Measurements from ENCODE around the gene TTYH3. TPM values are rescaled to one million over a fixed set of nuclear protein-coding genes. Genes with fewer than 3 reads are reported as not detected.
"Not testable (repeated sequence)": the region's sequence is repeated elsewhere in the genome, so short reads cannot be mapped to it uniquely, and the experiment has no call there.

The TTYH3 gene
- total and polyA plus RNA-seq, 2 of the 13 experiments (the other 11 are each of a cell fraction or from before 2014, with no cell fraction given) = 26.3 to 50.0 TPM

DNA sequence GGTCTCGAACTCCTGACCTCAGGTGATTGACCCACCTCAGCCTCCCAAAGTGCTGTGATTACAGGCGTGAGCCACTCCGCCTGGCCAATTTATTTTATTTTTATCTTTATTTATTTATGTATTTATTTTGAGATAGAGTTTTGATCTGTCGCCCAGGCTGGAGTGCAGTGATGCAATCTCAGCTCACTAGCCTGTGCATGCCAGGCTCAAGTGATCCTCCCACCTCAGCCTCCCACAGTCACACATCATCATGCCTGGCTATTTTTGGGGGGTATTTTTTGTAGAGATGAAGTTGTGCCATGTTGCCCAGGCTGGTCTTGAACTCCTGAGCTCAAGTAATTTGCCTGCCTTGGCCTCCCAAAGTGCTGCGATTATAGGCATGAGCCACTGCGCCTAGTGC, 41.4 kb downstream of the TTYH3 start:
- H3K4me2 ChIP-seq (ENCODE audit: low read depth, low read length); H3K9me3 ChIP-seq (ENCODE audit: low read length); BruUV-seq (replicated peaks); H4K20me1 ChIP-seq (ENCODE audit: insufficient read depth, low read length); intact Hi-C loops (cut with micrococcal nuclease; ENCODE audit: unreplicated experiment); DNase-seq (ENCODE audit: low spot score); POLR2A ChIA-PET; H2AFZ ChIP-seq (ENCODE audit: low read length); in situ Hi-C loops (cut with HindIII; ENCODE audit: extremely low pct_ligation_motif_present, low pct_unique_long_range_greater_than_20kb); H3K9ac ChIP-seq (ENCODE audit: insufficient read depth, low read depth, low read length); H3K36me3 ChIP-seq (replicated peaks in 1 of 2; ENCODE audit: control insufficient read depth in 1 of 2, insufficient read depth in 2 of 2, low read length in 2 of 2); H3K27ac ChIP-seq (ENCODE audit: extremely low read length, insufficient read depth, low read length); ATAC-seq; H3K4me3 ChIP-seq (replicated peaks in 1 of 3; ENCODE audit: insufficient read depth in 1 of 3, low read depth in 2 of 3, low read length in 3 of 3); H3K79me2 ChIP-seq (ENCODE audit: insufficient read depth, low read length); FAIRE-seq; H3K4me1 ChIP-seq (ENCODE audit: insufficient read depth, low read length): not testable (repeated sequence)
- CTCF ChIA-PET (ENCODE audit: low intra/inter-chr PET ratio, low total read pairs) = interaction anchor here (3.3 kb wide), 1 partner anchor 36 kb away, joined by 15 read pairs; no protein-coding TSS in a partner anchor
- H3K27me3 ChIP-seq (ENCODE audit: control insufficient read depth in 1 of 2, insufficient read depth in 2 of 2, low read length in 2 of 2) = peaks cover 0 to 14% of the 10 kb centered on the region in 2 experiments; a peak in 3 of 5 replicates
- WGBS (ENCODE audit: low lambda C conversion rate) = 41% methylated on average over 6 of the region's 6 CpGs
- peak; percentile 33; the same call in 1 of the 2 replicates for TF ChIP-seq CEBPB (IDR thresholded peaks at IDR 0.05; ENCODE audit: borderline replicate concordance, low read depth, low read length)

DNA sequence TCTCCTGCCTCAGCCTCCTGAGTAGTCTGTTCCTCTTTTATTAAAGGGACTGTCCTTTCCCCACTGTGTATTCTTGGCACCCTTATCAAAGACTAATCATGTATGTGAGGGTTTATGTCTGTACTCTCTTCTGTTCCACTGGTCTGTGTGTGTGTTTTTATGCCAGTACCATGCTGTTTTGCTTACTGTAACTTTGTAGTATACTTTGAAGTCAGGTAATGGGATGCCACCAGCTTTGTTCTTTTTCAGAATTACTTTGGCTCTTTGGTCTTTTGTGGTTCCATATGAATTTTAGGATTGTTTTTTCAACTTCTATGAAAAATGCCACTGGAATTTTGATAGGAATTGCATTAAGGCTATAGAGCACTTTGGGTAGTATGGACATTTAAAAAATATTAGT, 42.1 kb downstream of the TTYH3 start:
- no peak for ATAC-seq
- Histone ChIP-seq H3K36me3 (replicated peaks in 1 of 2; ENCODE audit: control insufficient read depth in 1 of 2, insufficient read depth in 2 of 2, low read length in 2 of 2) (no peaks in the 10 kb centered on the region), H3K9ac (ENCODE audit: insufficient read depth, low read depth, low read length) (no peak overlapping the region), H3K4me3 (replicated peaks in 1 of 3; ENCODE audit: insufficient read depth in 1 of 3, low read depth in 2 of 3, low read length in 3 of 3) (no peak overlapping the region), H3K9me3 (ENCODE audit: low read length) (no peaks in the 10 kb centered on the region), H3K4me2 (ENCODE audit: low read depth, low read length) (no peak overlapping the region), H2AFZ (ENCODE audit: low read length) (no peak overlapping the region), H3K4me1 (ENCODE audit: insufficient read depth, low read length) (0 out of 2 replicates have a peak, but pooled peaks cover 5% of the 10 kb centered on the region), H4K20me1 (ENCODE audit: insufficient read depth, low read length) (no peaks in the 10 kb centered on the region), H3K27ac (ENCODE audit: extremely low read length, insufficient read depth, low read length) (no peak overlapping the region), H3K27me3 (ENCODE audit: control insufficient read depth in 1 of 2, insufficient read depth in 2 of 2, low read length in 2 of 2) (peaks cover 0 to 18% of the 10 kb centered on the region in 2 experiments; a peak in 3 of 5 replicates), H3K79me2 (ENCODE audit: insufficient read depth, low read length) (no peaks in the 10 kb centered on the region)
- no TSS peak for BruUV-seq (replicated peaks)
- in situ Hi-C loops (cut with HindIII; ENCODE audit: extremely low pct_ligation_motif_present, low pct_unique_long_range_greater_than_20kb) (no loop called here), intact Hi-C loops (cut with micrococcal nuclease; ENCODE audit: unreplicated experiment) (no loop called here)
- DNase-seq (ENCODE audit: low spot score) = no peak
- ChIA-PET CTCF (ENCODE audit: low intra/inter-chr PET ratio, low total read pairs) (no interaction called here), POLR2A (no interaction called here)
- no peak for FAIRE-seq
- TF ChIP-seq THAP11 (CRISPR knock-in tag; IDR thresholded peaks at IDR 0.05) (no peak), MEIS2 (CRISPR knock-in tag; IDR thresholded peaks at IDR 0.05) (no peak)
- TF ChIP-seq, protein P1, sequence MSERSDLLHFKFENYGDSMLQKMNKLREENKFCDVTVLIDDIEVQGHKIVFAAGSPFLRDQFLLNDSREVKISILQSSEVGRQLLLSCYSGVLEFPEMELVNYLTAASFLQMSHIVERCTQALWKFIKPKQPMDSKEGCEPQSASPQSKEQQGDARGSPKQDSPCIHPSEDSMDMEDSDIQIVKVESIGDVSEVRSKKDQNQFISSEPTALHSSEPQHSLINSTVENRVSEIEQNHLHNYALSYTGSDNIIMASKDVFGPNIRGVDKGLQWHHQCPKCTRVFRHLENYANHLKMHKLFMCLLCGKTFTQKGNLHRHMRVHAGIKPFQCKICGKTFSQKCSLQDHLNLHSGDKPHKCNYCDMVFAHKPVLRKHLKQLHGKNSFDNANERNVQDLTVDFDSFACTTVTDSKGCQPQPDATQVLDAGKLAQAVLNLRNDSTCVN (CRISPR knock-in tag; IDR thresholded peaks at IDR 0.05; ENCODE audit: borderline replicate concordance) = no peak

Data from HepG2 (cell line).